NCI-H345 (cell line): ENCODE measurements around the gene HOXA13.

Experiments
- DNase-seq: peaks from one replicate; lab custom pipeline; 2025; lab: John Stamatoyannopoulos, UW

Gene HOXA13

GRCh38 chr7:27148031-27148755 is 51.7 kb downstream of the HOXA13 start:
- no peak for DNase-seq

GRCh38 chr7:27147199-27148030 is 52.5 kb downstream of the HOXA13 start, which contains the start of gene HOXA6:
Gene HOXA6, minus strand, starts transcription at chr7:27147774. Its CDS starts 25 bp downstream, at chr7:27147749.
- DNase-seq, result no peak

GRCh38 chr7:27146491-27147198 is 53.2 kb downstream of the HOXA13 start:
- no peak for DNase-seq

GRCh38 chr7:27145914-27146412 is 53.9 kb downstream of the HOXA13 start:
- no peak for DNase-seq

- no peak for DNase-seq
Measured at GRCh38 chr7:27145165-27145913, 54.6 kb downstream of the HOXA13 start.

- no peak for DNase-seq
Measured at GRCh38 chr7:27144781-27145164, 55.1 kb downstream of the HOXA13 start.
